ENCODE data around the gene CLCNKB. TPM values are rescaled to one million over a fixed set of nuclear protein-coding genes. Genes with fewer than 3 reads are reported as not detected.
A peak's percentile ranks its signal among the peaks of the same experiment; 100 is the strongest.
"Not testable (repeated sequence)": the region's sequence is repeated elsewhere in the genome, so short reads cannot be mapped to it uniquely, and the experiment has no call there.

The CLCNKB gene
- total RNA-seq, 1 experiment from 2014 or later, result not detected

DNA sequence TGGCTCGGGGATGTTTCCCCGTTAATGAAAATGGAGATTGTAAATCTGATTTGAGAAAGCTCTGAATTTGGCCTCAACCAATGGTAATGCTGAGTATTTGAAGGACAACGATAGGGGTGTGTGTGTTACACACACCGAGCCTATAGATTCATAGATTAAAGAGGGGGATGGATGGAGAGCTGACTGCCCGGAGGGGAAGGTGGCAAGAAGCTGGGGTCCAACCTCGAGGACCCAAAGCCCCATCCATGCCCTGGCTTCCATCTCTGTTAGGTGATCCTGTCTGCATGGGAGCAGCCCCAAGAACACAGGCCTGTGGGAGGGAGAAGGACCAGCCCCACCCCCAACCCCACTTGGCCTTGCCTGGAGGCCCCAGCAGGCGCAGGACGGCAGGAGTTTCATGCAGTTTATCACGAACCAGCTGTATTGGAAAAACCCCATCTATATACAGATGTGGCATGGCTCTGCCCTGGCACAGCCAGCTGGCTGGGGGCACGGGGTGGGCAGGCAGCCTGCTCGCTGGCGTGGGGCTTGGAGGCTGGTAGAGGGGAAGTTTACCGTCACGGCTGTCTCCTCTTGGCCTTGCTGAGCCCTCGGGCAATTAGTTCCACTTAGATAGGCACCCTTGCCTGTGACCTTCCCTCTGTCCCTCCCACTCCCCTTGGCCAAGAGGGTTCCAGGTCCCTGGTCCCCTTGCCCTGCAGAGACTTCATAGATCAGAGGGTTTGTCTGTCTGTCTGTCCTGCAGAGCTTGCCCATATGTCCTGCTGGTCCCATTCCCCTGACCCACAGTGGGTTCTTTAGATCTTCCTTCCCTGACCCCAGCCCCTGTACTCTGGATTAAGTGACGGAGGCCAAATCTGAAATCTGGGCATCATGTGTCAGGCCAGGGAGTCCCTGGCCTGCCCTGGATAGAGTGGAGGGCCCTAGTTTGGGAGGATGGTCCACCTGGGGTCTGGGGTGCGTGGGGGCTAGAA lies 28.8 kb upstream of the CLCNKB start:
- DNase-seq (ENCODE audit: low read depth), result no peak

DNA sequence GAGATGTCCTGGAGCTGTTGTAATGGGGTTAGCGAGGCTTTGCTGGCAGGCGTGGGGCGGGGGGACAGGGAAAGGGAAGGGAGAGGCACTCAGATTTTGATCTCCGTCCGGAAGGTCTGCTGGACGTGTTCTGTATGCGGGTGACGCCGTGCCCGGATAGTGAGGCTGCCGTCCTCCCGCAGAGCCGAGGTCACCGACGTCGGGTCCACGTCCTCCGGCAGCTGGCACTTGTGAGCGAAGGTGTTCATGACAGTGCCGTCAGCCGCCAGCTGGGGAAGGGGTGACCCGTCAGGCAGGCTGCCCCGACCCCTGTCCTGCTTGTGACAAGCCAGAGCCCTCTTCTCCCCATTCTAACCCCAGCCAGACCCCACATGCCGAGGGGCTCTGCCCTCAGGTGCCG lies 28.1 kb upstream of the CLCNKB start:
- no peak for DNase-seq (ENCODE audit: low read depth)

DNA sequence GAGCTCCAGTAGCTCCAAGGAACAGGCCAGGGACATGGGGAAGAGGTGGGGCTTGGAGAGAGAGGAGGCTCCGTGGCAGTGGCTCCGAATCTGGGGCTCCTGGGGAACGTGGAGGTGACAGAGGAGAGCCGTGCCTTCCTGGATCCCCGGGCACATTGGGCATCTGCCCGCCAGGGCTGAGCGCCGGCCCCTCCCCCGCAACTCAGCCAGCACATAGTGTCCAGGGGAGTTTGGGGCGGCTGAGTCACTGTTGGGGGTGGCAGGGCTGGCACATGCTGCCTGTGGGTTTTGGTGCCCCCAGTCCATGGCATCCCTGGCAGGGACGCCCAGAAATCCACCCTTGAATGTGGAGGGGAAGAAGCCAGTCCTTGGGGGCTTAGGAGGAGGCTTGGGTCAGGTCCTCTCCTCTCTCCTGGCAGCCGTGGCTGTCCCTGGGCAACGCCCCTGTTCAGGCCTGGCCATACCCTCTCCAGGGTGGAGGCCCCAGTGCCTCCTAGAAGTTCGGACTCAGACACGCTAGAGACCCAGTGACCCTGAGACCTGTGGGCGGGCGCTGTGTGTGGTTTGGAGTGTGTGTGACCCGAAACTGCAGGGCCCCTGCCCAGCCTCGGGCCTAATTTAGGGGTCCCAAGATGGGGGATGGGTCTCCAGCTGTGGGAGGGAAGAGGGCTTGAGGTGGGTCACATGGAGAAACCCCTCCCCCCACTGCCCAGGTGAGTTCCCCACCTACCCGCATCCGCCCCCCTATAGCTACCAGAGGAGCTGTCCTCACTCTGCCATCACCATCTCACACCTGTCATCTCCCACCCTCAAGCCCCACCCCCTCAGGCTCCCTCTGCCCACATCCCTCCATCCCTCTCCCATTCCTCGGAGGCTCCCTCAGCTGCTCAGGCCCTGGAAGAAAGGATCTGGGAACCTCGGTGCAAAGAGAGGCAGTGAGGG lies 27.4 kb upstream of the CLCNKB start:
- peak; percentile 26 for DNase-seq (ENCODE audit: low read depth)

DNA sequence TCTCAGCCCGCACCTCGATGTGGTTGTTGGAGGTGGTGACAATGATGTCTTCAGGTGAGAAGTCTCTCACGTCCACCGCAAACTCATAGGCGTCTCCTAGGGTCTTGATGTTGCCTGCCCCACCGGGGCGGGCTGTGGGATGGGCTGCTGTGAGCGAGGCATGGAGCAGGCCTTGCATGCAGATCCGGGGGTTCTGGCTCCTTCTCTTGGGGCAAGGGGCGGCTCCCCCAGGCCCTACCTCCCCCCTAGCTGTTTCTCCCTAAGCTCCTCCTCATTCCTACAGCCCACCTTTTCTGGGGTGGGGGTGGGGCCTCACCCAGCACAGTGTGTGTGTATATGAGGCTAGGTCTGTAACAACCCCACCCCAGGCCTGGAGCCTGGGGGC lies 26.5 kb upstream of the CLCNKB start:
- no peak for DNase-seq (ENCODE audit: low read depth)

DNA sequence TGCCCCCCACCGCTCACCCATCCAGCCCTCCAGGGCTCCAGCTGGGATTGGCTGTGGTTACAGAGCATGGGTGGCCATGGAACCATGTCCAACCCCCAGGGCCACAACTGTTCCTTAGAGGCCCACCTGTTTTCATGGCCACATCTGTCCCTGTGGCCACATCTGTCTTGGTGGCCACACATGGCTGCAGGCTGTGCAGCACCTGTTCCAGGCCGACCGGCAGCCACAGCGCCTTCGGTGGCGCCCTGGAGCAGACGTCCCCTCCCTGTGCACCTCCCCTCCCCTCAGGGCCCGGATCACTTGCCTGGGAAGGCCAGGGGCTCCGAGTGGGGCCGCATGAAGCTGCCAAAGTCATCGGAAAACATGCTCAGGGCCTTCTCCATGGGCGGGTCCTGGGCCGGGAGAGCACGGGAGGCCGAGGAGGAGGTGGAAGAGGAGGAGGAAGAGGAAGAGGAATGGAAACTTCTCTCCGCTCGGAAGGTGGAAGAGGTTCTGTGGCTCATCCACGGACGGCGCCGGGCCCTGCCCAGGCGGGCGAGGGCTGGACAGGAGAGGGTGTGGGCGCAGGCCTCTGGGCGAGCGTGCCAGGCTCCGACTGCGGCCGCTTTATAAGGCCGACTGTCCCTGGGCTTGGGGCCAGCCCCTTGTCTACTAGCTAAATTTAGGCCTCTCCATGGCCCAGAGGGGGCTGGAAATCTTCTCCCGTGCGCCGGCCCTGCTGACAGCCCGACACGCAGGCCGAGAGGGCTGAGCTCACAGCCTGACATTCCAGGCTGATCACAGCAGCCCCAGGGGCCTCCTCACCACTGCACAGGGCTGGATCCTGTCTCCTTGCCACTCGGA lies 25.9 kb upstream of the CLCNKB start, which contains the start of gene HSPB7:
Gene HSPB7 (minus strand): TSS at position 583 of the 843 bp plus-strand sequence. CDS start 80 bp downstream, at position 503.
- DNase-seq (ENCODE audit: low read depth), result no peak

DNA sequence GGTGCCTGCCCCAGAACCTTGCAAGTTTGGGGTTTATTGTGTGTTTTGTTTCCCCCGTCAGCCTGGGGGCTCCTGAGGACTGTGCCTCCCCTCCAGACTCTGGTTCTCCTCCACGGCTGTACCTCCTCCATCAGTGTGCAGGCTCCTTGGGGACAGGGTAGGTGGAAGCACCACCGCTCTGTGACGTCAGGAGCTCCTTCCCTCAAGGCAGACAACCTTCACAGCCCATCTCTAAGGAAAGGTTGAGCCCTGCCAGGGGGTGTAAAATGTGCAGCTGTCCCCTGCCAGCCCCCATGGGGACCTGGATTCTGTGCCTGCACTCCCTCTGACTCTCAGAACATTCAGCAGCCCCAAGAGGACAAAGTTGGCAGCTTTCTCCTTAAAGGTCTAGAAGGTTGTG lies 25.3 kb upstream of the CLCNKB start:
- no peak for DNase-seq (ENCODE audit: low read depth)

DNA sequence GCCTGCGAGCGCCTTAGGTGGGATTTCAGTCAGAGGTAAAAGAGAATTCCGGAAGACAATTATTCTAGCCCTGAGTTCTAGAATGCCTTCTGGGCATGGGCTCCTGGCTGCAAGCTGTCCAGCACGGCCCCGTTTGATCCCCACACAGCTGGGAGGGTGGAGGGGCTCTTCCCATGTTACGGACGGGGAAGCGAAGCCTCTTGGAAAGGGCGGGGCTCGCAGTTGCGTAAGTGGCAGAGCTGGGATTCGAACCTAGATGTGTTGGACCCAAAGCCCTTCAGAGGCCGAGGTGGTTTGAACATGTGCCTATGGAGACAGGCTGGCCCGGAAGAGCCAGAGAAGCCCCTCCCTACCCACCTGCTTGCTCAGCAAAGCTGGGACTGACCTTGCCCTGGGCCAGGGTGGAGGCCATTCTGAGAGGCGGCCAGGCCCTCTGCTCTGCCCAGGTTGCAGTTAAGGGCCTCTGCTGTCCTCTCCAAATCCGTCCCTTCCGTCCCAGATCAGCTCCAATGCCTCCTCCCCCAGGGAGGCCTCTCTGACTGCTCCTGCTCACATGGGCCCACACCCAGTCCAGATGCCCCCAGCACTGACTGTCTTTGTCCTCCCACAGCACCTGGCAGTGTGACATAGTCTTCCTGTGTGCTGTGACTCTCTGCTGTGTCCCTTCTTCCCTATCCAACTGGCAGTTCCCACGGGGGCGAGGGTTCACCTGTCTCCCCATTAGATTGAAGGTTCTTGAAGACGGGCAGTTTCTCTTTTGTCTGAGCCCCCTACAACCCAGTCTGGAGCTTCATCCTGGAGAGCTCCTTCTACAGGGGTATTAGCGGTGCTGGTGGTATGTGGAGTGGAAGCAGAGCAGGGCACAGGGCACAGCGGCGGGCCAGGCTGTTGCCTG lies 24.6 kb upstream of the CLCNKB start:
- no peak for DNase-seq (ENCODE audit: low read depth)

DNA sequence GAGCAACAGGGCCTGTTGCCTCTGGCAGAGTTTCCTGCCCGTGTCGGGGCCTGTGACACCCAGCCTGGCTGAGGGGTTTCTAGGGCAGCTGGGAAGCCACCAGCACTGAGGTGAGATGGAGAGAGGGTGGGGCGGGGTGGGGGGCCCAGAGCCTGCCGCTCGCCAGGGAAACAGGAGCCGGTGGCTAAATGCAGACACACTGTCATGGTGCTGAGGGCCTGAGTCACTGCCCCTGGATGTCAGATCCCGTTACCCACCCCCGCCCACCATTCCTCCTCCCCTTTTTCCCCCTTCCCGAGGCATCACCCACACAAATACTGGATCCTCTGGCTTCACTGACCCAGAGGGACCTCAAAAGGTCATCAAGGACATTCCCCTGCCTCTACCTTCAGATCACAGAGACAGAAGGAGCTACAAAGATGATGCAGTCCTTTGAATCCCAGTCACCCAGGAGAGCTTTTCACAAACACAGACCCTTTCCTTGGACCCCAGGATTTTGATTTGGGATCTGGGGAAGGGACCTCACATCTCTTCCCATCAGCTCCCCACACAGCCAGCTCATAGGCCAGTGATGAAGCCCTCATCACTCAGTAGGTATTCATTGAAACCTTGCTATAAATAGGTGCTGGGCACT lies 23.8 kb upstream of the CLCNKB start:
- no peak for DNase-seq (ENCODE audit: low read depth)

DNA sequence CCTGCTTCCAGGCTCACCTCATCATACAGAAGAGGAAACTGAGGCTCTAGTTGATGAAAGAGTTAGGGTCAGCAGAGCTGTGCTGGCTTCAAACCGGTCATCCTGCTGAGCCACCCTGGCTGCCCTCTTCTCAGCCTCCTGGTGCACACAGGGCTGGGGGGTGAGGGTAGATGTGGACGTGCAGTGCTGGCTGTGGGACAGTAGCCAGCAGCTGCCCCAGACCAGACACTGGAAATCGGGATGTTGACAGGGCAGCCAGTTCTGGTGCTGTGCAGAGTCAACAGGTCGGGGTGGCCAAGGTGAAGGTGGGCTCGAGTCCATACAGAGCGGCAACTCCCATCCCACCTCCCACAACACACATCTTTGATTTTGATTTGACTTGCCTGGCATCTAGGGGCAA lies 23.3 kb upstream of the CLCNKB start:
- no peak for DNase-seq (ENCODE audit: low read depth)

DNA sequence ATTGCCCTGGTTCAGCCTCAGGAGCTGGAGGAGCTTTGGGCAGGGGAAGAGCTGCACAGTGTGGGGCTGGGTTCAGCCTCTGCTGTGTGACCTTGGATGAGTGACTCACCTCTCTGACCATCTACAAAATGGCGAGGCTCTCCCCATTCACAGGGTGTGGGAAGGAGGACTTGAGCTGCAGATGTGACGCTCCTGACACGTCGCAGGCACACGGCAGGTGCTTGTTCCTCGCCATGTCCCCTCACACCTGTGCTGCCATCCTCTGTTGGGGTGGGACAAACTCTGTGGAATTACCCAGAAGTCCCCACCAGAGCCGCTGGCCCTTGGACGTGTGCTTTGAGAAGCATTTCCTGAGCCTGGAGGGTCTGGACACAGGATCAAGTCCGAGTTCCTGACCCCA lies 22.7 kb upstream of the CLCNKB start:
- DNase-seq (ENCODE audit: low read depth), result not testable (repeated sequence)

DNA sequence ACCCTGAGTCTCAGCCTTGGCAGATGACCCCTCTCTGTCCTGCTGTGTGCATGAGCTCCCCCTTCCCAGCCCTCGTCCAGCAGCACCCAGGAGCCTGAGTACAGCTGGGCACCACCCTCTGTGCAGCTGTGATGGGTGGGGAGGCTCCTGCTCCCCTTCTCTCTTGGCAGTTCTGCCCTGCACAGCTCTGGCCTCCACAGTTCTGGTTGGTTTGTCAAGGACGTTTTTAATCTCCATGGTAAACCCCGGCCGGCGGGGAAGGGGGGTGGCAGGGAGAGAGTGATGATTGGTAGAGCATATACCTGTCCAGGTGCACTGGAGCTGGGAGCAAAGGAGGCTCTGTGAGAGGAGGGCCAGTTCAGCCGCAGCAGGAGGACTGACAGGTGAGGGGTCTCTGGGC lies 21.9 kb upstream of the CLCNKB start, which contains the start of gene CLCNKA:
Gene CLCNKA (plus strand): TSS at position 356 of the 400 bp plus-strand sequence. CDS start 584 bp downstream, outside the sequence.
- no peak for DNase-seq (ENCODE audit: low read depth)

DNA sequence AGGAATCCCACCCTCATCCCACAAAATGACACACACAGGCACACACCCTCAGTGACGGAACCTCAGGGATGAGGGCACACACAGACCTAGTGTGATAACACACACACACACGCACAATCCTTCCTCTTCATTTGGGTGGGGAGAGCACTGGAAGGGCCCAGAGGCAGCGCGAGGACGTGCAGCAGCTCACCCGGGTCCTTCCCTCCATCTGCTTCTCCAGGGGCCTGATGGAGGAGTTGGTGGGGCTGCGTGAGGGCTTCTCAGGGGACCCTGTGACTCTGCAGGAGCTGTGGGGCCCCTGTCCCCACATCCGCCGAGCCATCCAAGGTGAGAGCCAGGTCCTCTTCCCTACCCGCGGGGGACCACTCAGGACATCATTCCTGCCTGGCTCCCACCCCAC lies 21.2 kb upstream of the CLCNKB start:
- no peak for DNase-seq (ENCODE audit: low read depth)

DNA sequence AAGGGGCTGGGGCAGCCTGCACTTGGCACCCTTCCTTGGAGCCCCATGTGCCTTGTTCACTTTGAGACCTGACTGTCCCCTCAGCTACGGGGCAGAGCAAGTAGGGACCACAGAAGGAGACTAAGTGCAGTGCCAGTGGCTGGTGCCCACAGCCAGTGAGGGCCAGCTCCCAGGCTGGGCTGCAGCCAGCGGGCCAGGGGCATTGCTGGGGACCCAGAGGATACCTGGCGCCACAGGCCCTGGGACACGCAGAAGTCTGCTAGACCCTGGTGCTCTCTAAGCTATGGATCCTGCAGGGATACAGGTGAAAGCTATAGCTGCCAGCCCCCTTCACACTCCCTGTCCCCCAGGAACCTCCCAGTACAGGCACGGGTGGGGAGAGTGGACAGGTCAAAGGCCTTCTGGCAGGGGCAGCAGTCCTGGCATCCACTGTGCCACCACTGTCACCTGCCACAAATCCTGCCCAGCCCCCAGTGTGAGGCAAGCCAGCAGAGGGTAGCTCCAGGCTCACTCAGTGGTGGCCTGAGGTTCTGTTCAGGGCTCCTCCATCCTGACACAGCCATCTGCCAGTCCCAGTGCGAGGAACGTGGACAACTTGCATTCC lies 20.4 kb upstream of the CLCNKB start:
- DNase-seq (ENCODE audit: low read depth), result no peak

DNA sequence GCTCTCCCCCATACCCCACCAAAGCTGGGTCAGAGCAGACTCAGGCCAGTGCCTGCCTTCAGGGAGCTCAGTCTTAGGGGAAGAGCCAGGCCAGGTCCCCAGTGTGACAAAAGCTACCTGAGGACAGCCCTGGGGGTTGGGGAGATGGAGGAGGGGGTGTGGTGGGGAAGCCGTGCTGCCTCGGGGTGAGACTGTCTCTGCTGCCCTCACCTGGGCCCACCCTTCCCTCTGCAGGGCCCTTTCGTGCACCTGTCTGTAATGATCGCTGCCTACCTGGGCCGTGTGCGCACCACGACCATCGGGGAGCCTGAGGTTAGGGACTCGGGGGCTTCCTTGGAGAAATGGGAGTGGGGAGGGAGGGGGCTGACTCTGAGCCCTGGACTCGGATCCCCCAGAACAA lies 17.3 kb upstream of the CLCNKB start:
- not testable (repeated sequence) for DNase-seq (ENCODE audit: low read depth)

DNA sequence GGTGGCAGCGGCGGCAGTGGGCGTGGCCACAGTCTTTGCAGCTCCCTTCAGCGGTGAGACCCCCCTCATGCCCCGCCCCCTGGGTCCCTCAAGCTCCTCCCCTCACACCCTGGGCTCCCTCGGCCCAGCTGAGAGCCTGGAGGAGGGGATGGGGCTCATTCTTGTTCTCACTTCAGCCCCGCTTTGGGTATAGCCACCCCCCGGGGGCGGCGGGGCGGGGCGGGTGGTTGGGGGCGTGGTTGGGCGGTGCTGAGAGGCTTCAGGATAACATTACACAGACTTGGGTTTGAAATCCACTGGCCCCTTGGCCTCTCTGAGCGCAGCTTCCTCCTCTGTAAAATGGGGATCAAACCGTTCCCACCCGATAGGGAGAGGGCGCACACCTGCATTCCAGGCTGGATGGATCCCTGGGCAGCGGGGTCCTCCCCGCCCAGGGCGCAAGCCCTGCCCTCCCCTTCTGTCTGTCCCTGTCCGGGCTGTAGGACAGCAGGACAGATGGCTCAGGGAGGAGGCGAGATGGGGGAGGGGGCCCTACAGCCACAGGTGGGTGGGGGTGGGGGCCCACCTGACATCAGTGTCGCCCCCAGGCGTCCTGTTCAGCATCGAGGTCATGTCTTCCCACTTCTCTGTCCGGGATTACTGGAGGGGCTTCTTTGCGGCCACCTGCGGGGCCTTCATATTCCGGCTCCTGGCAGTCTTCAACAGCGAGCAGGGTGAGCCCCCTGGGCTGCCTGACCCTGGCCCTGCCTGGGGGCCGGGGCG lies 16.7 kb upstream of the CLCNKB start:
- no peak for DNase-seq (ENCODE audit: low read depth)

DNA sequence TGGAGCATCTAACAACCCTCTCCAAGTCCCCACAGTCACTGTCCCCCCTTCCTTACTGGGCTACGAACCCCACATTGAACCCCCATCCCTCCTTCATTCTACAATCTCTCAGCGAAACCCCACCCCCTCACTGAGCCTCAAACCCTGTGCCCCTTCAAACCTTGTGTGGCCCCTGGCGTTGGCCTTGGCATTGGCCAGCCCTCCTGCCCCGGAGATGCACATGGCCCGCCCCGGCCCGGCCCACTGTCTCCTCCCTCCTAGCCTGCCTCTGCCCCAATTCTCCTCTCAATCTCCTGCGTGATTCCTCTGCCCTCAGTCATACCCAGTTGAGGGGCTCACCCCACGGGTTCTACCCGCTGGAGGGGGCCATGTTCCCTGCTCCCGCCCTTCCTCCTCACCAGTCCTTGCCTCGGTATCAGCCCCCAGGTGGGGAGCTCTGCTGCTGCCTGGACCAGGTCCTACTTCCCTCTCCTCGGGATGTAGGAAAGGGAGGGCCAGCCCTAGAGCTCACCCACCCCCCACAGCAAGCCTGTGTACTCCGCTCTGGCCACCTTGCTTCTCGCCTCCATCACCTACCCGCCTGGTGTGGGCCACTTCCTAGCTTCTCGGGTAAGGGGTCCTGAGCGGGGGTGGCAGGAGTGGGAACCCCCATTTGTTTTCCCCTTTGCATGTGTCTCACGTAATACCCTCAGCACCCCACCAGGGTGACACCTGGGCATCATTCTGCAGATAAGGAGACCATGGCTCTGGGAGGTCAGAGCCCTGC lies 15.2 kb upstream of the CLCNKB start:
- DNase-seq (ENCODE audit: low read depth), result no peak

DNA sequence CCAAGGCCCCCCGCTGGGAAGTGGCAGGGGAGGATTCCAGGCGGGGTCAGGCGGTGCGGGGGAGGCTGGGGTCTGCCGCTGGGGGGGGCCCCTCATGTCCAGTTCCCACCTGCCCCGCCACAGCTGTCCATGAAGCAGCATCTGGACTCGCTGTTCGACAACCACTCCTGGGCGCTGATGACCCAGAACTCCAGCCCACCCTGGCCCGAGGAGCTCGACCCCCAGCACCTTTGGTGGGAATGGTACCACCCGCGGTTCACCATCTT lies 14.6 kb upstream of the CLCNKB start:
- DNase-seq (ENCODE audit: low read depth), result not testable (repeated sequence)

DNA sequence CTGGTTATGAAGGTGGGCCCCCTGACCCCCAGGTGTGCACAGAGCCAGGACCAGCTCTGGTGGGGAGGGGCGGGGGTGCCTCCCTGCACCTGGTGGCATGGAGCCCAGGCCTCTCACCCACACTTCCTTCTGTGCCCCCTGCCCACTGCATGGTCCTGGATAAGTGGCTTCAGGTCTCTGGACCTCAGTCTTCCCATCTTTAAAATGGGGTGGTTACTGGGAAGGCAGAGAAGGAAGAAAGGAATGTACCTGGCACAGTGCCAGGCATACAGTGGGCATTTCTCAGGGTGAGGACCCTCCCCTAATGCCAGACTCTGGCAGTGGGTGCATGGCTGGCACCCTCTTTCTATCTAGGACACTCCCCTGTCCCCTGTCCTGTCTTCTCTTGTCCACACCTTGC lies 14.3 kb upstream of the CLCNKB start:
- no peak for DNase-seq (ENCODE audit: low read depth)
